ENCODE results near the gene RCOR2. TPM values are rescaled to one million over a fixed set of nuclear protein-coding genes. Genes with fewer than 3 reads are reported as not detected.

The RCOR2 gene
- total and polyA plus RNA-seq, 2 of the 13 experiments (the other 11 are each of a cell fraction or from before 2014, with no cell fraction given) = 8.3 to 8.5 TPM

- no peak for TF ChIP-seq TIGD3 (CRISPR knock-in tag; IDR thresholded peaks at IDR 0.05; ENCODE audit: borderline replicate concordance)
- TF ChIP-seq MAZ (IDR thresholded peaks at IDR 0.05; ENCODE audit: borderline replicate concordance, low read depth, low read length) = peak; percentile 81; the same call in 1 of the 2 replicates
- 0 out of 2 replicates have a peak, but pooled peaks have one; percentile 2 for TF ChIP-seq MAZ (CRISPR knock-in tag; IDR thresholded peaks at IDR 0.05; ENCODE audit: low read depth)
- TF ChIP-seq ARNT (IDR thresholded peaks at IDR 0.05) = no peak
- TF ChIP-seq ZNF431 (CRISPR knock-in tag; IDR thresholded peaks at IDR 0.05; ENCODE audit: borderline replicate concordance, low read depth) = no peak
- TF ChIP-seq ZNF33A (CRISPR knock-in tag; IDR thresholded peaks at IDR 0.05; ENCODE audit: borderline replicate concordance) = no peak
- TF ChIP-seq ZNF672 (CRISPR knock-in tag; IDR thresholded peaks at IDR 0.05) = no peak
- TF ChIP-seq SALL1 (CRISPR knock-in tag; IDR thresholded peaks at IDR 0.05) = peak; percentile 35; the same call in 1 of the 2 replicates
- no peak for TF ChIP-seq BRCA1 (CRISPR knock-in tag; IDR thresholded peaks at IDR 0.05)
- no peak for TF ChIP-seq JUN (CRISPR knock-in tag; IDR thresholded peaks at IDR 0.05)
- TF ChIP-seq ZNF280D (CRISPR knock-in tag; IDR thresholded peaks at IDR 0.05) = no peak
- no peak for TF ChIP-seq SATB2 (CRISPR knock-in tag; IDR thresholded peaks at IDR 0.05)
- TF ChIP-seq ZSCAN9 (CRISPR knock-in tag; IDR thresholded peaks at IDR 0.05; ENCODE audit: borderline replicate concordance) = no peak
- no peak for TF ChIP-seq NFE2 (CRISPR knock-in tag; IDR thresholded peaks at IDR 0.05)
- no peak for TF ChIP-seq ZNF205 (CRISPR knock-in tag; IDR thresholded peaks at IDR 0.05)
- no peak for TF ChIP-seq PBX2 (CRISPR knock-in tag; IDR thresholded peaks at IDR 0.05)
- no peak for TF ChIP-seq SOX13 (IDR thresholded peaks at IDR 0.05)
- no peak for TF ChIP-seq SOX13 (CRISPR knock-in tag; conservative IDR thresholded peaks at IDR 0.05 in 1 of 2, IDR thresholded peaks at IDR 0.05 in 1 of 2)
- no peak for TF ChIP-seq CBX1 (IDR thresholded peaks at IDR 0.05; ENCODE audit: low read depth)
- no peak for TF ChIP-seq ZNF569 (CRISPR knock-in tag; IDR thresholded peaks at IDR 0.05; ENCODE audit: borderline replicate concordance)
- no peak for TF ChIP-seq ZNF18 (CRISPR knock-in tag; IDR thresholded peaks at IDR 0.05; ENCODE audit: insufficient replicate concordance)
- no peak for TF ChIP-seq ZNF496 (CRISPR knock-in tag; IDR thresholded peaks at IDR 0.05; ENCODE audit: insufficient replicate concordance)
Measured at GRCh38 chr11:63920126-63920938, 3.4 kb upstream of the RCOR2 start (continued).

Measured in HepG2 (cell line).